GM18868 (cell line): ENCODE data around the gene PWP1.

ENCODE experiments used
- ATAC-seq: cut with Tn5 transposase; IDR thresholded peaks from one replicate; pipeline ENCODE4 v1.9.1; 2021; ENCODE audit warnings: mild to moderate bottlenecking, moderate library complexity; ENCODE audit not compliant: unreplicated experiment

Gene PWP1

GRCh38 chr12:107732365-107732764, 46.8 kb downstream of the PWP1 start:
- no peak for ATAC-seq

GRCh38 chr12:107734139-107734538, 48.5 kb downstream of the PWP1 start:
- ATAC-seq = no peak

- no peak for ATAC-seq
Measured at GRCh38 chr12:107735763-107736162, 50.2 kb downstream of the PWP1 start.

- ATAC-seq = peak; percentile 99
Measured at GRCh38 chr12:107736914-107737313, 51.3 kb downstream of the PWP1 start.

GRCh38 chr12:107748472-107748871, 62.9 kb downstream of the PWP1 start:
- ATAC-seq = no peak

- ATAC-seq = no peak
Measured at GRCh38 chr12:107749083-107749482, 63.5 kb downstream of the PWP1 start.

- ATAC-seq = no peak
Measured at GRCh38 chr12:107759410-107759809, 73.8 kb downstream of the PWP1 start.

GRCh38 chr12:107760207-107760808, 74.7 kb downstream of the PWP1 start:
- ATAC-seq = peak; percentile 25

GRCh38 chr12:107760809-107761501, 75.4 kb downstream of the PWP1 start, which contains the start of gene PRDM4:
Gene PRDM4, minus strand, starts transcription at chr12:107761137. Its CDS starts 622 bp downstream, at chr12:107760515.
- peak; percentile 96 for ATAC-seq

GRCh38 chr12:107761502-107761904, 75.9 kb downstream of the PWP1 start:
- ATAC-seq = peak; percentile 8
